Activated naive CD4-positive, alpha-beta T cell treated with Interleukin-2 at 50 U/mL for 16 hours (primary cell): ENCODE results near the gene COMTD1.

Source experiments
- DNase-seq: peaks from one replicate; pipeline ENCODE4 v3.0.0-alpha.2; 2020

The COMTD1 gene

DNA sequence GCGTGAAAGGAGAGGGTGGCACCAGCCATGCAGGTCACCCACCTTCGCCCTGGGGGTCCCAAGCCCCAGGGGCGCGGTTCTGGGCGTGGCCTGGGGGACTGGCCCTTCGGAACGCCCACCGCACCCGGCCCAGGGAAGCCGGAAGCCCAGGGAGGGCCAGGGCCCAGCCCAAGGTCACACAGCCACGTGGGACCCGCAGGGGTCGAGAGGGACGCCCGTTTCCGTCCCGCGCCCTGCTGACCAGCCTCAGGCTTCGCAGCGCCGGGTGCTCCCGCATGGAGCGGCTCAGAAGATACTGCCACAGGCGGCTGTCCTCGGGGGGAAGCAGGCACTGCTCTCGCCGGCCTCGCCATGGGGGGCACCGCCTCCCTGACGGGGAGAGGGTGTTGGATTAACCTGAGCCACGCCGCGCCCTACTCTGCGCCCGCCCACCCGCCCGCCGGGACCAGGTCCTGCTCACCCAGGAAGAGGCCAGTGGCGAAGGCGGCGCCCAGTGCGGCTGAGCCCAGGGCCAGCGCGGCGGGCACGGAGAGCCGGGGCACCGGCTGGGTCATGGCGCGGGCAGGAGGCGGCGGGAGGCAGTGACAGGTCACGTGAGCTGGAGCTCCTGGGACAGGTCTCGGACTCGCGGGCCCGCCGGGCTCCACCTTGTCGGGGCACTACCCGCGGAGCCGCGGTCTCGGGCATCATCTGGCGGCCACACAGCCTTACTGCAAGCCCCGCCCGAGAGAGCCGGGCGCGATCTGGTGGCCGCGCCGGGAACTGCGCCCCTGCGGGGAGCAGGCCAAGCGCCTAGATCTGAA lies at the start of gene COMTD1:
Gene COMTD1 (minus strand): TSS at position 583 of the 803 bp plus-strand sequence. CDS start 29 bp downstream, at position 554.
- DNase-seq, result peak; percentile 94

DNA sequence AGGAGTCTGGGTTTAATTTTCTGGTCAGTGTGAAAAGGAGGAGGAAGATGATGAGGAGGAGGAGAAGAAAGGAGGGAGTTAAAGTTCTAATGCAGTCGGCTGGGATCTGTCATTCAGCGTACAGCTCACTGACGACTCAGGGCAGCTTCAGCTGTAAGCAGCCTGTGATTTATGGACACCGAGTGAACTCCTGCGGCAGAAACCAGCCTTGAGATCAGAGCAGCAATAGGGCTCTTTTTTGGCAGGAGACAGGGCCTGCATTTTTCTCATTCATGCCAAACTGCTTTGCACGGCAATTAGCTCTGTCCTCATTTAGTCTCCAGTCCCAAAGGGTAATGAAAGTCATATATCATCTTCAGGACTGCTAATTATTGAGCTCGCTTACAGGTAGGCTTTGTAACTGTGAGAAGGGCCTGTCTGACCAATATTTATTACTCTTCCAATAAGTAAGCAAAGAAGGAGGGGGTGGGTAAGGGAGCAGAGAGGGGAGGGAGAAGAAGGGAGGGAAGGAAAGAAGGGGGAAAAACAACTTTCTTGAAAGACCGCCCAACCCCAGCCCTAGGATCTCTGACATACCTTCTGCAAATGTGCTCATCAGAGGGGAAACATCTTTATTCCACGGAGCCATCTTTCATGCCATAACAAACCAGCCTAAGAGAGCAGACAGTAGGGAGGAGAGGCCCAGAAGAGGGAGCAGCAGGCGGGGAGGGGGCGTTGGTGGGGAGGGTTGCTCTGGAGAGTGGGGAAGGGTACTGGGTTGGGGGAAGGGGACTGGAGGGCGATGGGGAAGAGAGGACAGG lies 48.1 kb upstream of the COMTD1 start:
- no peak for DNase-seq

DNA sequence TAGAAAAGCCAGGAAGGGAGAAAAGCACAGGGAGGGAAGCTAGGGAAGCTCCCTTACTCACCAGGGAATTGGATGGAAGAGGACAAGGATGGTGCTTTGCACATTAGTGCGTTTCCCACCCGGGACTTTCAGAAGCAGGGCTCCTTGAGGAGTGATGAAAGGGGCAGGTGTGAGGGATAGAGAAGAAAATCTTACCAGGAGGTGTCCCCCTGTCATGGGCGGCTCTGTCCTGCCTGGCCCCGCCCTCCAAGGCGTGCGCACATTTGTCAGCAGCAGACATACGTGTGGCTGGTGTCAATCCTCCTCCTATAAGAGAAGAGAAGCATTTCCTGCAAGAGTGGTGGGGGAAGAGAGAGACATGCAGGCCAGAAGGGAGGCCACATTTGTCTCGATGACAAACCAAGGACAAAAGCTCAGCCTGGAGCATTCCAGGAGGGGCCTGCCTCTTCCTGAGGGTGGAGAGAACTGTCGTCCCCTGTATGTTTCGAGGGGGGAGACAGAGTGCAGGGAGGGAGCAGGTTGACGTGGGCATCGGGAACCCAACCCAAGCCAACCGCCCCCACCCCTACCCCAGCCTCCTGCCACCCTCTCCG lies 47.4 kb upstream of the COMTD1 start:
- DNase-seq, result no peak

DNA sequence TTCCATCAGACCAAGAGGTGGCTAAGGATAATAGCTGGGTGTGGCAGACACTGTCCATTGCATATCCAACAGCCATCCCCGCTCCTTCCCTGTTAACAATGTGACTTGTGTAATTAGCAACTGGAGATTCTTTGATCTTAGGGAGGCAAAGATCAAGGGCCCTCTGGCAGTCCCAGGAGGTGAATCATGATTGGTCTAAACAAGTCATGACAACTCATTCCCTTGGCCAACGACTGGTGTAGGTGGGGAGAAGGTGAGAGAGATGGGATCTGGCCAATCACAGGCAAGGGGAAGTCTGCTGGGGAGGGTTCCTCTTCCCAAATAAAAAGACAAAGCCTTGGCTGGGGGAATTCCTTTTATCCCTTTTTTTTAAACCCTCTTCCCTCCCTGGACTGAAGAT lies 46.2 kb upstream of the COMTD1 start:
- no peak for DNase-seq

DNA sequence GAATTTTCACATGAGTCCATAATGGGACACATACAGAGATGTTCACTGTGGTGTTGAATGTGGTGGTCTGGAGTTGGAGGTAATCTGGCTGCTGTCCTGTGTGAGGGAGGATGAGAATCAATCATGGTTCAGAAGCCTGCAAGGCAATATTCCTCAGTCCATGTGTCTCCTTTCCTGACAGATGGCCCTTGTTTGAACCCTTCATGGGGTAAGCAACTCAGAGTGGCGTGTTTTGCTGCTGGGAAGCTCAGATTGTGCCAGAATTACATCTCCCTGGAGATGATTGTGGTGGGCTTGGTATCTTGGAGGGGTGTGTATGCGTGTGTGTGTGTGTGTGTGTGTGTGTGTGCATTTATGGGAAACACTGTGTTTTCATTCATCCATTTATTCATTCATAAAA lies 44.5 kb upstream of the COMTD1 start:
- DNase-seq, result no peak

DNA sequence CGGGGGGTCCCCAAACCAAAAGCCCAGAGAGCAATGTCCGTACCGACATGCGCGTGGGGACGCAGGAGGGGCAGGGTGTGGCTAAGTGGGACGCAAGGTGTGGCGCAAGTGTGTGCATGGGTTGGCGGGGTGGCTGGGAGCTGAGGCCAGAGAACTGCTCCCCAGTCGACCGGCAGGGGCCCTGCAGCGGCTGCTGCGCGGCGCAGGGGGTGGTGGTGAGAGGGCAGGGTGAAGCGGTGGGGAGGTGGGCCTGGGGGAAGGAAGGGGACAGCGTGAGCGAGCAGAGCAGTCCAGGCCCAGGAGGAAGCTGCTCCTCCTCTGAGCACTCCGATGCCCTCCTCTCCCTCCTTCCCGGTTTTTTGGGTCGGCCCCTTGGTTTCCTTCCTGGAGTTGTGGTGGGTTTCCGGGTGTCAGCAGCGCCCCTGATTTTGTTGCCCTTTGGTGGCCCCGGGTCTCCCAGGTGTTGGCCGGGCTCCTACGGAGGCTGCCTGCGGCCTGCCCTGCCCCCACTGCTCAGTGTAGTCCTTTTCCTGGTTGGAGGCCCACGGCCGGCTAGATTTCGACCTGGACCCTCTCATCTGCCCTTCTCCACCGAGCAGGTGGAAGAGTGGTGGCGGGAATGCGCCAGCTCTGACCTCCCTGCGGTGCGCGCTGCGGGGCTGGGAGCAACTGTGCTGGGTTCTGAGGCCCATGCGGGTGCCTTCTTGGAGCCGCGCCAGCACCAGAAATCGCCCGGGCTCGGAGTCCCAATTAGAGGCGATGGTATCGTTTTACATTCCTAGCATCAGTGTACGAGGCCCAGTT lies 40.5 kb upstream of the COMTD1 start:
- DNase-seq, result no peak

DNA sequence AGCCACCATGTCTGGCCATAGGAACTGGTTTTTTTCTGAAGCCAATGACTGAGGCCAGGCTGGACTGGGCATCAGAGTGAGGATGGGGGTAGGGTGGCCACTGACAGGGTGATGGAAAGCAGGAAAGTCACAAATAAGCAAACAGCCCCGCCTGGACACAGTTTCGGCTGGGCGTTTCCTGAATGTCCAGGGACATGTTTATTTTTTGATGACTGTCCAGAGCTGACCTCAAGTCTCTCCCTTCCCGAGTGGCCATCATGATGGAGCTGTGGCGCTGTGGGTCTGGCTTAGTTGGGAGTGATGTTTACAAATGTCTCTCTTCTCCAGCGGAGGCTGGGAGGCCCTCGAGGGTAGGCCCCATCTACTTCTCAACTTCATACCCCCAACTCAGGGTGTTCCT lies 37.1 kb upstream of the COMTD1 start:
- DNase-seq, result no peak

DNA sequence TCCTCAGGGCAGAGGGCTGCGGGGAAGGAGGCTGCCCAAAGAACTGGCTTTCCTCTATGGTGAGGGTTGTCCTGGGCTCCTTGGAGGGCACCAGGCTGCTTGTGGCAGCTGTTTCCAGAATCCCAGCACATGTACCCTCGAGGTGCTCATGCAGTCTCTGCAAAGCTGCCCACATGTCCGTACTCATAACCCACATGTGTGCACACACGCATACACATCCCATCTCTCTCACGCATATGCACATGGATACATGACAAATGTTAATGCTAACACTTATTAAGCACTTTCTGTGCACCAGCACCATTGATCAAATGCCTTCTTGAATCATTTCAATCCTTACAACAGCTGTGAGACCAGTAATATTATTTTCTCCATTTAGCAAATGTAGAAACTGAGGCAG lies 36.3 kb upstream of the COMTD1 start:
- no peak for DNase-seq

DNA sequence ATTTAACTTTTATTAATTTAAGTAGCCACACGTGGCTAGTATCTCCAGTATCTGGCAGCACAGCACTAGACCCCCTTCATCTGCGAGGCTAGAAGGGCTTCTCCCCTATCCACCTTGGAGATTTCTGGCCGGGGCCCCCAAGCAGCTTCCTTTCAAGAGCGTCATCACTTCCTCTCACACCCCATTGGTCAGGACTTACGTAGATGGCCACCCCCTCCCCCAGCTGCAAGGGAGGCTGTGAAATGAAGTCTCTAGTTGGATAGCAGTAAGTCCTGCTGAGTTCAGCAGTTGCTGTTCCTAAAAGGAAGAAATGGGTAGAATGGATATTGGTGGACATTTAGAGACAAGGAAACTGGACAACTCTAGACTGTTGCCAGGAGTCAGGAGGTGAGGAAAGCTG lies 33.8 kb upstream of the COMTD1 start:
- no peak for DNase-seq

DNA sequence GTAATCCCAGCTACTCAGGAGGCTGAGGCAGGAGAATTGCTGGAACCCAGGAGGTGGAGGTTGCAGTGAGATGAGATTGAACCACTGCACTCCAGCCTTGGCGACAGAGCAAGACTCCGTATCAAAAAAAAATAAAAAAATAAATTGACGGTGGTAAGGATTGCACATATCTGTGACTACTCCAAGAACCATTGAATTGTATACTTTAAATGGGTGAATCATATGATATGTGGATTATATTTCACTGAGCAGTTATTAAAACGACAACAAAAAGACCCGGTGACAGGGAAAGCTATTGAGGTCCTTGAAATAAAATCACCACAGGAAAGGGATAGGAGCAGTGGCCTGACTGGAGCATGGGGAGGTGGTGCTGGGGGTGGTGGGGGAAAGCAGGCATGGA lies 31.2 kb upstream of the COMTD1 start:
- no peak for DNase-seq

DNA sequence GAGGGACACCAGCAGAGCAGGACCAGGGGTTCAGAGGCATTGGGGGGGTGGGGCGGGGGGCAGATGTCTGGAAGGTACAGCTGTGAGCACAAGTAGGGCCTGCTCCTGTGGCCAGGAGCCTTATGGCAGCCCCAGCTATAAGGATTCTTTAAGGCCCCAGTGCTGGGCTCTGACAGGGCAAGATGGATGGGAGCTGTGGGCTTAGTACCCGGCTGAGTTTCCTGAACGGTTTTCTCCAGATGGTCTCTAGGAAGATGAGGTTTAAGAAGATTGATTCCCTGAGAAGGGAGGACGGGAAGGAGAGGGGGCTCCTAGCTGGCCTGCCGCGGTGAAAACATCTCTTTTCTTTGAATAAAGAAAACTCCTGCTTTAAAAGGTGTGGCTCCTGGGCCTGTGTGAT lies 30.1 kb upstream of the COMTD1 start:
- no peak for DNase-seq

DNA sequence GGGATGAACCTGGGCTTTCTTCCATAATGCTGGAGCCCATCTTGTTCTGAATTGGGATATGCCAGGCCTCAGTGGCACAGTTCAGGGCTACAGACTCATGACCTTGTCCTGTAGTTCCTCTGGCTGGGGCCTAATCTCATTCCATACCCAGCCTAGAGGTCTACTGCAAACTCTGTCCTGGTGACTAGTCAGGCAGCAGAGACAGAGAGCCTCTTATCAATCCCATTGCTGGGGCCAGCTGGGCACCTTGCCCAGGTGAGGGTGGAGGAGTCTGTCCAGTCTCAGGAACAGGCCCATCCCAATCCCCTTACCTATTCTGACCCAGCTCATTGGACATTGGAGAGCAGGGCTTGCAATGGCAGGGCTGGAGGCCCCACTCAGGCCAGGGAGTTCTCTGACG lies 28.0 kb upstream of the COMTD1 start:
- no peak for DNase-seq

DNA sequence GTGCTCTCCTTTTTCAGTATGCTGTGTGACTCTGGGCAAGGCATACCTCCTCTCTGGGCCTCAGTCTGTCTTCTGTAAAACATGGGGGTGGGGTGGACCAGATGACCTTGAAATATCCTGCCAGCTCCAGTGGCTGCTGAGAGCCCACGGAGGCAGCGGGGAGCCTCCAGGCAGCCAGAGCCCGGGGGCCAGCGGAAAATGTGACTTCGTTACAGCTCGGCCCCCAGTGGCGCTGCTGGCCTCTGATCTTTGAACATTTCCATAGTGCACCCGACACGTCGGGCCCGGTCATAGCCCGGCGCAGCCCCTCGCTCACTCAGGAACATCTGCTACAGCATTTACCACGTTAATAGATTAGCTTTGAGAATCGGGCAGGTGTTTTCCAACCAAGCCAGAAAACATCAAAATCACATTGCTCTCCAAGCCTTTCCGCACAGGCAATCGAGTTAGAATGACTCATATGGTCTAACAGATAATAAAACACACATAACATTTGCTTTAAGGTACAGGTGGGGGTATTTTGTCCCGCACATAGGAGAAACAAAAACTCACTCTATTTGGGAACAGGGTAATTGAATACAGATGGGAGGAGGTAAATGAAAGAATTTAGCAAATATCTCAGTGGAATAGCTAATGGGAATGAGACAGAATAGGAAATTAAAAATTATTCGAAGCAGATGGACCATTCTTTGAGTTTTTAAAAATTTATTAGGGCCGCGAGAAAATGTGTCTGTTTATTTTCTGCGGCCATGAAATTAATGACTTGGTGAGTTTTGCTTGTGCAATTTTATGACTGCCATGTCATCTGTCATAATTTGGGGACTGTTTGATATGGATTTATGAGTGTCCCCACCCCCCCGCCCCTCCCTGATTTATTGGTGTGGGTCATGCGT lies 26.3 kb upstream of the COMTD1 start:
- no peak for DNase-seq

DNA sequence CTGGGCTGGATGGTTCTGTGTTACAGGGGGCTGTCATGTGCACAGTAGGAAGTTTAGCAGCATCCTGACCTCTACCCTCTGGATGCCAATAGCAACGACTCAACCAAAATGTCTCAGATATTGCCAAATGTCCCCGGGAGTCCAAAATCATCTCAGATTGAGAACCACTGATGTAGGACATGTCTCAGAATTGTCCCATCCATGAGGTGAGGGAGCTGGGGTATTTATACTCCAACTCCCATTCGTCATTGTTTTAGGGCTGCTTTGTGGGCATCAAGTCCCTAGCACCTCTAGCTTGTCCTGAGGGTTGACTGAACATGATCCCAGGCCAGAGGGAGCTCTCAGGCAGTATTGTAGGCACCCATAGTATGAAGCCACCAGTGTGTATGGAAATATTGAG lies 25.2 kb upstream of the COMTD1 start:
- DNase-seq, result no peak

DNA sequence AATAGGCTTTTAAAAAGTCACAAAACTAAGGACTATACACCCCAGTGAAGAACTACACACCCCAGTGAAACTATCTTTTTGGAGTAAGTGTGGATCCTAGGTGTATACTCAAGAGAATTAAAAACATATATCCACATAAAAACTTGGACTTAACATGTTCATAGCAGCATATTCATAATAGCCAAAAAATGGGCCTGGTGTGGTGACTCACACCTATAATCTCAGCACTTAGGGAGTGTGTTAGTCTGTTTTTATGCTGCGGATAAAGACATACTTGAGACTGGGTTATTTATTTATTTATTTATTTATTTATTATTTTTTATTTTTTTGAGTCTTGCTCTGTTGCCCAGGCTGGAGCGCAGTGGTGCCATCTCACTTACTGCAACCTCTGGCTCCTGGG lies 19.0 kb upstream of the COMTD1 start:
- DNase-seq, result no peak

DNA sequence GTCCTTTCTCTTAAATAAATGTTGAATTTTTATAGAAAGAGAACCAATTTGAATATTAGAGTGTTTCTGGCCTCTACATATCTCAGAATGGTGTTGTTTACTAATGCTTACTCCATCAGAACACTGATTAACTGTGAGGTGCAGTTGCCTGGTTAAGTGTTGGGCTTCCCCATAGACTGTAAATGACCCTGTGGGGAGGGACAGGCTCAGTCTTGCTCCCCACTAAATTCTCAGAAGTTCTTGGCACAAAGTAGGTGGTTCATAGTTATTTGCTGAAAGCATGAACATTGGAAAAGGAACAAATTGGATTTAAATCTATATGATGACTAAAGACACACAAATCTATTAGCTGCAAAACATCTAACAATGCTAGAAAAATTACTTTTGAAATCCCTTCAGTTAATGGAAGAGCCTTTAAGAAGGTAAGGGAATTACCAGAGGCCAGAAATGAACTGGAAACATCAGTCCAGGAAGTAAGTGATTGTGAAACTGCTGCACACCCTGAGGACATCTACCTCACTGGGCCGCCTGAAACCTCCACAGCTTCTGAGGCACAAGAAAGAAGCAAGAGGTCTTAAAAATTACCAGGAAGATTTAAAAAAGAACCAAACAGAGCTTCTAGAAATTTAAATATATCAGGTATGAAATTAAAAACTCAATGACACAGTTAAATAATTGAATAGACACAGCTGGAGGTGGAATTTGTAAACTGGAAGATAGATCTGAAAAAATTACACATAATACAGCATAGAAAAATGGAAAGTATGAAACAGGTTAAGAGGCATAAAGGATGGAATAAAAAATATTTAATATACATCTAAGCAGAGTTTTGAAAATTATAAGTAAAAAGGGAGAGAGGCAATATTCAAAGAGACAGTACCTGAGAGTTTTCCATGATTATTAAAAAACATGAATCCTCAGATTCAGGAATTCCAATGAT lies 17.8 kb upstream of the COMTD1 start:
- DNase-seq, result no peak

DNA sequence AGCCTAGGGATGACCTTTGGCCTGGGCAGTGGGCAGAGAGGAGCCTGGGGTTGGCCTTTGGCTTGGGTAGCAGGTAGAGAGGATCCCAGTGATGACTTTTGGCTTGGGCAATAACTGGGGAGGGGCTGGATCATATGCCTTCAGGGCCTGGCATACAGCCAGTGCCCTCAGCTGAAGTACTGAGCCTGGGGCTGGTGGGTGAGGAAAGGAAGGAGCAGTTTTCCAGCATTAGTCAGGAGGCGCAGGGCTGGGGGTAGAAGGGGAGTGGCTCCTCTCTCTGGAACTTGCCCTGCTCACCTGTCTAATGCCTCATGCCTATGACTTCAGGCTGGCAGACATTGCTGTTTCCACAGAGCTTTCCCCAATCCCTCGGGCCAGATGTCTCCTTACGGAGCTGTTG lies 15.2 kb upstream of the COMTD1 start:
- no peak for DNase-seq

DNA sequence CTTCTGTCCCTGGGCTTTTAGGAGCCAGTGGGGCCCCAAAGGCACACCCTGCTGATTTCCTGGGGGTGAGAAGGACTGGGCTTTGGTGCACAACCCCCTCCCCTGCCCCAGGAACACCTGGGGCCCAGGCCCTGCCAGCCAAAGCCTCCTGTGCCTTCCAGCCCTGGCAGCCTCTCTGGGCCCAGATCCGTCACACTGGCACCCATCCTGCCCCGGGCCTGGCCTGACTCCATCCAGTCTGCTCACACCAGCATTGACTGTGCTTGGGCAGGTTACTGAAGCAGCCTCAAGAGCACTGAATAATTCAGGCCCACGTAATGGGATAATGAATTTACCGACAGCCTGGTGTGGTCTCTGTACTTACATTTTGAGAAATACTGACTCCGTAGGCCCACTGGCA lies 12.0 kb upstream of the COMTD1 start:
- DNase-seq, result no peak

DNA sequence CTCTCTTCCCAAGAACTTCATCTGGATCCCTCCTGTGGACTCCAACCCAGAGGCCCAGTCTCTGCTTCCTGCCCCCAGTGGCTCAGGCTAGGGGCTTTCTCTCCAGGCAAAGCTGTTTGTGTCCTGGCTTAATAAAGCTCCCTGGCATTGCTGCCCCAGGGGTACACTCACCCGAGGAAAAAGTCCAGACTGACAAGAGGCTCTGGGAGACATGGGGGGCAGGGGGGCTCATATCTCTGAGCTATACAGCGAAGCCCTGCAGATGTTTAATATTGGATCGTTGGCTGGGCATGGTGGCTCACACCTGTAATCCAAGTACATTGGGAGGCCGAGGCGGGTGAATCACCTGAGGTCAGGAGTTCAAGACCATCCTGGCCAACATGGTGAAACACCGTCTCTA lies 10.7 kb upstream of the COMTD1 start:
- no peak for DNase-seq

DNA sequence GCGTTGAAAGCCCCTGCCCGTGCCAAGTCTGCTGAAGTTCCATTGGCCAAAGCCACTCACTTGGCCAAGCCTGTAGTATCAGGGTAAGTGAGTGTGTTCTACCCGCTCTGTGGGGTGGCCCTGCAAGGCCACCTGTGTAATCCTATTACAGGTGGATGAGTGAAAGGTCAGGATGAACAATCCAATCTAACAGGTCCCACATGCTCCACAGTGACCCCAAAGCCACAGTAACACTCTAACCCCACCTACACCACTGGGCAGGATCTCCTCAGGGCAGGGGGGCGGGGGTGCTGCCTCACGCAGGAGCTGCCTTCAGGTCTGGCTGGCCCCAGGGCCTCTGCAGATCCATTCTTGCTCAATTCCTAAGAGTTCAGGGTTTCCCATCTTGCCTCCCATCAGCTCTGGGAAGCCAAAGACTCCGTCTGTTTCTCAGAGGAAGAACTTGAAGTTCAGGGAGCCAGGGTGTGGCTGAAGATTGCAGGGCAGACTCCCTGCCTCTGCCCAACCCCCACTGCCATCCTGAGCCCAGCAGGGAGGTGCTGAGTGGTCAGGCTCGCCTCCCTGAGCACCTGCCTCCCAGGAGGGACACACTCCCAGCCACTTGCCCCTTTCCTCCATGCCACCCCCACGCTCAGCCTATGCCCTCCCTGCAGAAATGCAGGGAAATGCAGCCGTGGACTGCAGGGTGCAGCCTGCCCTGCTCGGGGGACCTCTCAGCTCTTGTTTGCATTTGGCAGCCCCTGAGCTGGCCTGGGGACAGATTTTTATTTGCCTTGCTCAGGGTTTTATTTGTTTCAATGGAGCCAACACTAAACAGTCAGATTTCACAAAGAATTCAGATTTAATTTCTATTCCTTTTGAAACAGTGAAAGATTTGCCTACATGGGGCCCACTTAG lies 9.8 kb upstream of the COMTD1 start:
- DNase-seq, result no peak
